Upper lobe of left lung (tissue), 4 donors: Measurements from ENCODE around the gene SLC47A1.
"Not testable (repeated sequence)": the region's sequence is repeated elsewhere in the genome, so short reads cannot be mapped to it uniquely, and the experiment has no call there.

Experiments
- POLR2A ChIP-seq, 4 donors: fragments of 450-650 bp; IDR thresholded peaks; one replicate each; pipeline ENCODE4 v1.5.1; 2016 to 2017; ENCODE audit warnings: antibody characterized with exemption in 4 of 4, mild to moderate bottlenecking in 2 of 4
- TF ChIP-seq, protein P1 (sequence below), 6 experiments: fragments of 450-650 bp in 4 of 6; fragments of 200-600 bp in 2 of 6; sonication (generic) in 2 of 6; IDR thresholded peaks; one replicate each; pipeline ENCODE4 v1.5.1; 2016 to 2019; ENCODE audit warnings: antibody characterized with exemption in 6 of 6

DNA sequence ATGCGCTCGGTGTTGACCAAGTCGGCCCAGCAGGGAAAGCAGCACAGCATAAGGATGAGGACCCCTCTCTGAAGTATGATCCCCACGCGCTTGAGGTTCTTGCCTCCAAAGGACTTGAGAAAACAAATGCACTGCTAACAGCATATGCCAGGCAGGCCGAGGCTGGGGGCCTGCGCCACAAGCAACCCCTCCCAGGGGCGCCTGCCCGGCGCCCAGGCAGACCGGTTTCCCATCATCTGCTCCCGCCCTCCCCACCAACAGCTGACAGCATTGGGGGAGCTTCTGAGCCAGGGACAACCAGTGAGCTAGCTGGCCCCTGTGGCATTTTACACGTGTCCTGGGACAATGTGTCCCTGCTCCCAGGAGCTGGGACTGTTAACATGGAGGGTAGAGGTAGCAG is 48.5 kb downstream of the SLC47A1 start:
- TF ChIP-seq, protein P1, sequence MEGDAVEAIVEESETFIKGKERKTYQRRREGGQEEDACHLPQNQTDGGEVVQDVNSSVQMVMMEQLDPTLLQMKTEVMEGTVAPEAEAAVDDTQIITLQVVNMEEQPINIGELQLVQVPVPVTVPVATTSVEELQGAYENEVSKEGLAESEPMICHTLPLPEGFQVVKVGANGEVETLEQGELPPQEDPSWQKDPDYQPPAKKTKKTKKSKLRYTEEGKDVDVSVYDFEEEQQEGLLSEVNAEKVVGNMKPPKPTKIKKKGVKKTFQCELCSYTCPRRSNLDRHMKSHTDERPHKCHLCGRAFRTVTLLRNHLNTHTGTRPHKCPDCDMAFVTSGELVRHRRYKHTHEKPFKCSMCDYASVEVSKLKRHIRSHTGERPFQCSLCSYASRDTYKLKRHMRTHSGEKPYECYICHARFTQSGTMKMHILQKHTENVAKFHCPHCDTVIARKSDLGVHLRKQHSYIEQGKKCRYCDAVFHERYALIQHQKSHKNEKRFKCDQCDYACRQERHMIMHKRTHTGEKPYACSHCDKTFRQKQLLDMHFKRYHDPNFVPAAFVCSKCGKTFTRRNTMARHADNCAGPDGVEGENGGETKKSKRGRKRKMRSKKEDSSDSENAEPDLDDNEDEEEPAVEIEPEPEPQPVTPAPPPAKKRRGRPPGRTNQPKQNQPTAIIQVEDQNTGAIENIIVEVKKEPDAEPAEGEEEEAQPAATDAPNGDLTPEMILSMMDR (IDR thresholded peaks at IDR 0.05), result not testable (repeated sequence)
- TF ChIP-seq POLR2A (IDR thresholded peaks at IDR 0.05), result not testable (repeated sequence)
